HUES64 (cell line): Measurements from ENCODE around the gene SLC13A3.

Experiments used
- H3K27ac ChIP-seq: 2 replicates; pipeline ENCODE4 v1.7.0; 2013; ENCODE audit warnings: low read depth, low read length, inconsistent platforms
- H3K27me3 ChIP-seq: 2 replicates; pipeline ENCODE4 v1.6.1; 2013; ENCODE audit warnings: mild to moderate bottlenecking, low read length; ENCODE audit not compliant: insufficient read depth
- H3K36me3 ChIP-seq: 2 replicates; pipeline ENCODE4 v1.6.1; 2013; ENCODE audit warnings: mild to moderate bottlenecking, low read length; ENCODE audit not compliant: insufficient read depth
- H3K4me1 ChIP-seq: 2 replicates; pipeline ENCODE4 v1.6.1; 2013; ENCODE audit warnings: mild to moderate bottlenecking, low read length, moderate library complexity; ENCODE audit not compliant: insufficient read depth
- H3K4me3 ChIP-seq: 2 replicates; pipeline ENCODE4 v1.5.1; 2013; ENCODE audit warnings: mild to moderate bottlenecking, low read length, moderate library complexity
- H3K9ac ChIP-seq: 2 replicates; pipeline ENCODE4 v1.6.1; 2013; ENCODE audit warnings: mild to moderate bottlenecking, low read depth, low read length
- H3K9me3 ChIP-seq: 2 replicates; pipeline ENCODE4 v1.6.1; 2013; ENCODE audit warnings: low read depth, low read length; ENCODE audit not compliant: insufficient read depth
- WGBS: fragments of 150-250, 120-280 bp; methylation state at CpG from one replicate; pipeline ENCODE4 v1.1.7; 2013; ENCODE audit warnings: missing lambda C conversion rate; 5-methylcytosine and 5-hydroxymethylcytosine counted together

Gene SLC13A3

GRCh38 chr20:46649650-46649949 is 1.7 kb downstream of the SLC13A3 start:
- Histone ChIP-seq H3K27me3 (peaks cover 29% of the 10 kb centered on the region), H3K9me3 (no peaks in the 10 kb centered on the region), H3K9ac (no peak overlapping the region), H3K4me3 (no peak overlapping the region), H3K27ac (no peak overlapping the region), H3K4me1 (no peaks in the 10 kb centered on the region; the same call in 1 of the 2 replicates), H3K36me3 (no peaks in the 10 kb centered on the region)
- WGBS, result 74% methylated on average over 3 of the region's 3 CpGs

GRCh38 chr20:46648903-46649649 is 2.2 kb downstream of the SLC13A3 start:
- H3K9ac ChIP-seq, result no peak overlapping the region
- WGBS, result 46% methylated on average over 8 of the region's 8 CpGs
- no peak overlapping the region for H3K4me3 ChIP-seq

GRCh38 chr20:46647469-46647868 is 3.8 kb downstream of the SLC13A3 start:
- 51% methylated on average over 4 of the region's 4 CpGs for WGBS
- no peaks in the 10 kb centered on the region for H3K36me3 ChIP-seq
- H3K4me3 ChIP-seq, result no peak overlapping the region
- H3K9me3 ChIP-seq, result no peaks in the 10 kb centered on the region
- H3K9ac ChIP-seq, result no peak overlapping the region
- no peak overlapping the region for H3K27ac ChIP-seq
- no peaks in the 10 kb centered on the region; the same call in 1 of the 2 replicates for H3K4me1 ChIP-seq
- peaks cover 29% of the 10 kb centered on the region for H3K27me3 ChIP-seq

More at GRCh38 chr20:46648903-46649649, 2.2 kb downstream of the SLC13A3 start:
- Histone ChIP-seq H3K36me3 (no peaks in the 10 kb centered on the region), H3K27me3 (peaks cover 29% of the 10 kb centered on the region), H3K27ac (no peak overlapping the region), H3K4me1 (no peaks in the 10 kb centered on the region; the same call in 1 of the 2 replicates), H3K9me3 (no peaks in the 10 kb centered on the region)

- WGBS, result 88% methylated on average over 3 of the region's 3 CpGs
These were observed 4.4 kb downstream of the SLC13A3 start for GRCh38 chr20:46646659-46647380.

GRCh38 chr20:46646122-46646521 is 5.1 kb downstream of the SLC13A3 start:
- 89% methylated on average over 3 of the region's 4 CpGs for WGBS
- Histone ChIP-seq H3K4me1 (no peaks in the 10 kb centered on the region; the same call in 1 of the 2 replicates), H3K27me3 (peaks cover 19% of the 10 kb centered on the region)

More at GRCh38 chr20:46646659-46647380, 4.4 kb downstream of the SLC13A3 start:
- no peak overlapping the region for H3K4me3 ChIP-seq
- no peaks in the 10 kb centered on the region; the same call in 1 of the 2 replicates for H3K4me1 ChIP-seq
- H3K27ac ChIP-seq, result no peak overlapping the region
- no peaks in the 10 kb centered on the region for H3K9me3 ChIP-seq
- H3K36me3 ChIP-seq, result no peaks in the 10 kb centered on the region
- H3K9ac ChIP-seq, result no peak overlapping the region
- peaks cover 26% of the 10 kb centered on the region for H3K27me3 ChIP-seq

GRCh38 chr20:46644733-46645132 is 6.5 kb downstream of the SLC13A3 start:
- H3K9ac ChIP-seq, result no peak overlapping the region
- no peaks in the 10 kb centered on the region for H3K36me3 ChIP-seq
- no peaks in the 10 kb centered on the region for H3K9me3 ChIP-seq
- H3K27ac ChIP-seq, result no peak overlapping the region
- no peak overlapping the region for H3K4me3 ChIP-seq
- H3K4me1 ChIP-seq, result no peaks in the 10 kb centered on the region; the same call in none of the 2 replicates
- H3K27me3 ChIP-seq, result peaks cover 5% of the 10 kb centered on the region
- 97% methylated on average over 1 of the region's 1 CpG for WGBS

More at GRCh38 chr20:46646122-46646521, 5.1 kb downstream of the SLC13A3 start:
- Histone ChIP-seq H3K27ac (no peak overlapping the region), H3K4me3 (no peak overlapping the region), H3K9me3 (no peaks in the 10 kb centered on the region), H3K9ac (no peak overlapping the region; the same call in 1 of the 2 replicates), H3K36me3 (no peaks in the 10 kb centered on the region)

DNA sequence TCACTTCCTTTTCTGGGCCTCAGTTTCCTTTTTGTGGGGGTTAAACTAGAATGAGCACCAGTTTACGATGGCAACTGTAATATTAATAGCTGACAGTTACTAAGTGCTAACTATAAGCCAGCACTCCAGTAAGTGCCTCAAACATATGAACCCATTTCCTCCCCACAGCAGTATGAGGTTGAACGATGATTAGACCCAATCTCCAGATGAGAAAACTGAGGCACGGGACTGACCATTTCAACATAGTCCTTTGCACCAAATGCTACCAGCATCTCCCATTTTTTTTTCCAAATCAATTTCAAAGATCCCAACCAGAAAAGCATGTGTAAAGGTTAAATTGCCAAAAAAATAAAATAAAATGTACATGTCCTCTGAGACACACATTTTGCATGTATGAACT is 7.1 kb downstream of the SLC13A3 start:
- H3K4me1 ChIP-seq, result no peaks in the 10 kb centered on the region; the same call in 1 of the 2 replicates
- H3K27ac ChIP-seq, result no peak overlapping the region
- no peaks in the 10 kb centered on the region for H3K9me3 ChIP-seq
- H3K4me3 ChIP-seq, result no peak overlapping the region
- H3K27me3 ChIP-seq, result no peaks in the 10 kb centered on the region; the same call in 1 of the 2 replicates
- no peak overlapping the region for H3K9ac ChIP-seq
- WGBS, result 98% methylated on average over 3 of the region's 3 CpGs
- H3K36me3 ChIP-seq, result no peaks in the 10 kb centered on the region

GRCh38 chr20:46642969-46643343 is 8.3 kb downstream of the SLC13A3 start:
- H3K4me1 ChIP-seq, result no peaks in the 10 kb centered on the region; the same call in 1 of the 2 replicates
- H3K4me3 ChIP-seq, result no peak overlapping the region
- no peaks in the 10 kb centered on the region for H3K36me3 ChIP-seq
- no peaks in the 10 kb centered on the region for H3K27me3 ChIP-seq
- 97% methylated on average over 5 of the region's 5 CpGs for WGBS
- H3K9ac ChIP-seq, result no peak overlapping the region
- H3K27ac ChIP-seq, result no peak overlapping the region
- no peaks in the 10 kb centered on the region for H3K9me3 ChIP-seq

GRCh38 chr20:46642265-46642968 is 8.8 kb downstream of the SLC13A3 start:
- Histone ChIP-seq H3K9ac (no peak overlapping the region), H3K27ac (no peak overlapping the region), H3K27me3 (no peaks in the 10 kb centered on the region), H3K36me3 (no peaks in the 10 kb centered on the region), H3K9me3 (no peaks in the 10 kb centered on the region), H3K4me3 (no peak overlapping the region), H3K4me1 (no peaks in the 10 kb centered on the region; the same call in 1 of the 2 replicates)
- 92% methylated on average over 12 of the region's 12 CpGs for WGBS

GRCh38 chr20:46641424-46641823 is 9.8 kb downstream of the SLC13A3 start:
- H3K4me1 ChIP-seq, result no peaks in the 10 kb centered on the region; the same call in 1 of the 2 replicates
- H3K36me3 ChIP-seq, result no peaks in the 10 kb centered on the region
- H3K27me3 ChIP-seq, result no peaks in the 10 kb centered on the region
- H3K9ac ChIP-seq, result no peak overlapping the region
- no peak overlapping the region for H3K4me3 ChIP-seq
- H3K9me3 ChIP-seq, result no peaks in the 10 kb centered on the region
- H3K27ac ChIP-seq, result no peak overlapping the region
